ENCODE results near the gene NOS1AP.
A peak's percentile ranks its signal among the peaks of the same experiment; 100 is the strongest.

NOS1AP gene

GRCh38 chr1:162232034-162232711, 162.7 kb downstream of the NOS1AP start:
- Histone ChIP-seq H3K27ac (no peak overlapping the region), H3K9me3 (no peaks in the 10 kb centered on the region), H3K27me3 (no peaks in the 10 kb centered on the region), H3K36me3 (no peaks in the 10 kb centered on the region), H3K4me1 (ENCODE audit: control insufficient read depth in 1 of 2, insufficient read depth in 1 of 2, low read depth in 1 of 2, low read length in 1 of 2) (peaks cover 54 to 69% of the 10 kb centered on the region in 2 experiments), H3K4me3 (ENCODE audit: low read depth in 1 of 2, low read length in 1 of 2) (no peak overlapping the region)
- no peak for TF ChIP-seq CTCF (IDR thresholded peaks at IDR 0.05)

- Histone ChIP-seq H3K4me1 (ENCODE audit: control insufficient read depth in 1 of 2, insufficient read depth in 1 of 2, low read depth in 1 of 2, low read length in 1 of 2) (peaks cover 61 to 77% of the 10 kb centered on the region in 2 experiments), H3K36me3 (no peaks in the 10 kb centered on the region), H3K27me3 (no peaks in the 10 kb centered on the region), H3K4me3 (ENCODE audit: low read depth in 1 of 2, low read length in 1 of 2) (no peak overlapping the region), H3K9me3 (no peaks in the 10 kb centered on the region), H3K27ac (no peak overlapping the region)
- no peak for TF ChIP-seq CTCF (IDR thresholded peaks at IDR 0.05)
Measured at GRCh38 chr1:162233066-162233465, 163.6 kb downstream of the NOS1AP start.

DNA sequence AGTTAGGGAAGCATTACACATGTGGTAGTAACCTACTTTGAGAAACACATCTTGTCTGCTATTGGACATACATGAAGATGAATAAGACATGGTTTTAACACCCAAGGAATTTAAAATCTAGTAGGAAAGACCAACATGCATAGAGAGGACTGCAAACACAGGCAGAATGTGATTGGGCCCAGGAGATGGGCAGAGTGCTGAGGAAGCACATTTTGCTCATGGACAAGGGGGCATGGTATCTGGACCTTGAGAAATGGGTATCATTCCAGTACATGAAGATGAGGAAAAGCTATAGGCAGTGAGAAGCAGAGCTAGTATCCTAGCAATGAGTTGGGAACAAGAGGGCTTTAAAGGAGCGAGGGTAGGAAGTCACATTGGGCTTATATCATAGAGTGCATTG, 164.4 kb downstream of the NOS1AP start:
- TF ChIP-seq CTCF (IDR thresholded peaks at IDR 0.05): no peak
- no peaks in the 10 kb centered on the region for H3K9me3 ChIP-seq
- H3K4me3 ChIP-seq (ENCODE audit: low read depth in 1 of 2, low read length in 1 of 2): no peak overlapping the region
- no peaks in the 10 kb centered on the region for H3K36me3 ChIP-seq
- no peak overlapping the region for H3K27ac ChIP-seq
- no peaks in the 10 kb centered on the region for H3K27me3 ChIP-seq
- peaks cover 61 to 76% of the 10 kb centered on the region in 2 experiments for H3K4me1 ChIP-seq (ENCODE audit: control insufficient read depth in 1 of 2, insufficient read depth in 1 of 2, low read depth in 1 of 2, low read length in 1 of 2)

DNA sequence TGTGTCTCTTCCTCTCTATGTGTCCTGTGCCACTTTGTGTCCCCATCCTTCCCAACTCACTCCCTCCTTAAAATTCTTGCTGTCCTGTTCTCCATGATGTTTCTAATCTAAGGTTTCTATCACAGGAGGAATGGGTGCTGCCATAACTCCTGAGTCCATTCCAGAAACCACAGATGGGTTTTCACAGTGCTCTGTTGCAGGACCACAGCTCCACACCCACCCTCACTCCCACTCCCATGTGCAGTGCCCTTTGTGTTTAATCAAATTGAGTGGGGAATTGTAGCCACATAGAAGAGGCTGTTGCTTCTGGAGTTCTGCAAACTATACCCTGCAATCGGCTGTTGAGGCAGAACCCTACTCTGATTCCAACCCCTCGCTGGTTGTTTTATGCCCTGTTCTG, 165.1 kb downstream of the NOS1AP start:
- Histone ChIP-seq H3K9me3 (no peaks in the 10 kb centered on the region), H3K4me3 (ENCODE audit: low read depth in 1 of 2, low read length in 1 of 2) (peak overlapping the region in 1 of 2 experiments; percentile 1), H3K4me1 (ENCODE audit: control insufficient read depth in 1 of 2, insufficient read depth in 1 of 2, low read depth in 1 of 2, low read length in 1 of 2) (peaks cover 59 to 70% of the 10 kb centered on the region in 2 experiments)

GRCh38 chr1:162235241-162235800, 165.8 kb downstream of the NOS1AP start:
- Histone ChIP-seq H3K9me3 (no peaks in the 10 kb centered on the region), H3K4me1 (ENCODE audit: control insufficient read depth in 1 of 2, insufficient read depth in 1 of 2, low read depth in 1 of 2, low read length in 1 of 2) (peaks cover 52 to 62% of the 10 kb centered on the region in 2 experiments), H3K27me3 (no peaks in the 10 kb centered on the region), H3K27ac (peak overlapping the region; percentile 79), H3K4me3 (ENCODE audit: low read depth in 1 of 2, low read length in 1 of 2) (peak overlapping the region in 1 of 2 experiments; percentile 1), H3K36me3 (no peaks in the 10 kb centered on the region)
- no peak for TF ChIP-seq CTCF (IDR thresholded peaks at IDR 0.05)

More for the DNA sequence above, 165.1 kb downstream of the NOS1AP start:
- Histone ChIP-seq H3K36me3 (no peaks in the 10 kb centered on the region), H3K27ac (peak overlapping the region; percentile 79), H3K27me3 (no peaks in the 10 kb centered on the region)
- no peak for TF ChIP-seq CTCF (IDR thresholded peaks at IDR 0.05)
